Ammon's horn (tissue), 1 donor: ENCODE data around the gene PAX7.
"Not testable (repeated sequence)": the region's sequence is repeated elsewhere in the genome, so short reads cannot be mapped to it uniquely, and the experiment has no call there.

ENCODE experiments used
- DNase-seq: peaks from one replicate; pipeline ENCODE4 v3.0.0-alpha.2; 2016; ENCODE audit warnings: low spot score

The PAX7 gene

DNA sequence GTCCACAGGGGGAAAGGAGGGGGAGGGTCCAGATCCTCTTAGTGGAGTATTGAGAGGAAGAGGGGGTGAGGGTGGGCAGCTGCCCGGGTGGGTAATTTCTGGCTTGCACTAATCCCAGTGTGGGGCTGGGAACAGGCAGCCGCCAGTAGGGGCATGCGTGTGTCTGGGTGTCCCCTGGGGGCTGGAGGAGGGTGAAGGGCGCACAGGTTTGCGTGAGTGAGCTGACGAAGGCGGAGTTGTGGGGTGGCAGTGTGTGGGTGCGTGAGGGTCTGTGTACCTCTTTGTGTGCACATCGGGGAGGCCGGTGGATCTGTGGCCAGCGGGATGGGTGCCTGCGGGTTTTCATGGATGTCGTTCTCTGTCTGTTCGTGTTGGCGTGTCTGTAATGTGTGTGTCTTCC lies 97.3 kb downstream of the PAX7 start:
- DNase-seq: no peak

DNA sequence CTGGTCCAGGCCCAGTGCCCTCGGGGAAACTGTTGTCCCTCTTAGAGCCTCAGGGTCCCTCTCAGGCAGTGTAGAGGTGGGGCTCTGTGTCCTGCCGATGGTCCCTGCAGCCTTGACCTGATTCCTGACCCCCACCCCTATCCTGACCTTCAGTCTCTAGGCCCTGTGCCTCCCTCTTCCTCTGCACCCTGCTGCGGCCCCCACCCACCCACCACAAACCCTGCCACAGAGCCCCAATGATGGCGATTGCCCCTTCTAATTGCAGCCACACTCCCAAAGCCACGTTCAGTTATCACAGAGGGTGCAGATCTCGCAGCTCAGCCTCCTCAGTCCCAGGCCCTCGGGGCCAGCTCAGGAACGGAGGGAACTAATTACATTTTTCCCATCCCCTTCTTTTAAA lies 99.7 kb downstream of the PAX7 start:
- no peak for DNase-seq

DNA sequence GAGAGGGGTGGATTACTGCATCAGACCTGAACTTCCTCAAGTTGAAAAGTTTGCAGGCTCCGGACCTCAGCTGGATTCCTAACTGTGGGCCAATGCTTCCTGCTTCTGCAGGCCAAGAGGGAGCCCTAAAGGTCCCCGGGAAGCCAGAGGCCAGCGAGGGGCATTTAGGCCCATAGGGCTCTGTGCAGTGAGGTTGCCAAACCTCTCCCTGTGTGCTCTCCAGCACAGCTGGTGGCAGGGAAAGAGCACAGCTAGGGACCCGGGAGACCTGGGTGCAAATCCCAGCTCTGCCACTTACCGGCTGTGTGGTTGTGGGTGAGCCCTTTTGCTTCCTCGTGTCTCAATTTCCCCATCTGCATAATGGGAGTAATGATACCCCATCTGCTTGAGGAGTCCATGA lies 100.5 kb downstream of the PAX7 start:
- DNase-seq: no peak

DNA sequence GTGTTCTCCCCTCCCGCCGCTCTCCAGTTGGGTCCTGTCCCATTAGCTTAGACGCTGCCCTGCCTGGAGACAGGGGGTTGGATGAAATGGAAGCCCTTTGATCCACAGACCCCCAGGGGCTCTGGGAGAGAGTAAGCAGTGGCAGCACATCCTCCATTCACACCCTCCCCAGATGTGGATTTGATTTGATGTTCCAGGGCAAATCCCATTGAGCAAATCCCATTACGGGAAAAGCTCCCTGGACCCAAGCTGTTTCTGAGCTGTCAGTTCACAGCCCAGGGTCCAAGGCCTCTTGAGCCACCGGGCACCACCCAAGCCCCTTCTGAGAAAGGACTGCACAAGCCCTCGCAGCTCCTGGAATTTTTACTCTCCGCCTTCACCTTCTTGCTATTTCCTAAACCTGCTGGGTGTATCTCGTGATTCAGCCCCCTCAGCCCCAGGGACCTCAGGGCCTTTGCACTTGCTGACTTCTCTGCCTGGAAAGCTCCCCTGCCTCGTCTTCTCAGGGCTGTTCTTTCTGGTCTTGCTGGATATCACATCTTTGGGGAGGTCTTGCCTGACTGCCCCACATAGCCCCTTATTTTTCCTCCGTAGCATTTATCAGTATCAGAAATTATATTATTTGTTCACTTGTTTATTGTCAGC lies 101.1 kb downstream of the PAX7 start:
- no peak for DNase-seq

DNA sequence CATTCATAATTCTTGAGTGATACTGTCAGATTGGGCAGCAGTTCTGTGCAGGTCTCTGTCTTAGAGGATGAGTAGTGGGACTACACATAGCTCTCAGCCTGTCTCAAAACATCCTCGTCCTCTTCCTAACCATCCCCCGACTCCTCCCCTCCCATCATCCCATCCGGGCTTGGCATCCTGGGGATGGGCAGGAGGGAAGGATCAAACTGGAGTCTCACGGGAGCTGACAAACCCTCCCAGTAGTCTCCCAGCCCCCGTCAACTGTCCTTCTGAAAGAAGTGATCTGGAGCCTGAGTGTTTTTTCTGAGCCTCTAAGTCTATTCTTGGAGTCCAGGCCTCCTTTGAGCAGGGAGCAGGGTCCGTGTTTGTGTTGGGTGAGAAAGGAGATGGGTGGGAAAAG lies 102.0 kb downstream of the PAX7 start:
- DNase-seq: no peak

DNA sequence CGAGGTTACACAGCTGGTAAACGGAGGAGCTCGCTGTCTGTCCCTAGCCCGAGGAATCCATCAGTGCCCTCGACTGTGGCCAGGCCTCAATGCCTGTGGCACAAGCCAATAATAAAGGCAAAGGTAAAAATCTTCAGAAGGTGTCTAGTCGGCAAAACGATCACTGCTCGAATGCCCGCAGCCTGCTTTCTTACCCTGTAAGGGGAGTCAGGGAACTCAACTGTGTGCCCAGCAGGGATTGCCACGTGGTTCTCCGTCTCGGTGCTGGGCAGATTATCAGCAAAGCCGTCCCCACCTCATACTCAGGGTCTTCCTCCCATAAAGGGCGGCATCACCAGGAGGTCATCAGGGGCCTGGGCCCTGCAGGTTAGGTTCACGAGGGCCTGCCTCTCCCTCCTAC lies 103.4 kb downstream of the PAX7 start:
- DNase-seq: no peak

DNA sequence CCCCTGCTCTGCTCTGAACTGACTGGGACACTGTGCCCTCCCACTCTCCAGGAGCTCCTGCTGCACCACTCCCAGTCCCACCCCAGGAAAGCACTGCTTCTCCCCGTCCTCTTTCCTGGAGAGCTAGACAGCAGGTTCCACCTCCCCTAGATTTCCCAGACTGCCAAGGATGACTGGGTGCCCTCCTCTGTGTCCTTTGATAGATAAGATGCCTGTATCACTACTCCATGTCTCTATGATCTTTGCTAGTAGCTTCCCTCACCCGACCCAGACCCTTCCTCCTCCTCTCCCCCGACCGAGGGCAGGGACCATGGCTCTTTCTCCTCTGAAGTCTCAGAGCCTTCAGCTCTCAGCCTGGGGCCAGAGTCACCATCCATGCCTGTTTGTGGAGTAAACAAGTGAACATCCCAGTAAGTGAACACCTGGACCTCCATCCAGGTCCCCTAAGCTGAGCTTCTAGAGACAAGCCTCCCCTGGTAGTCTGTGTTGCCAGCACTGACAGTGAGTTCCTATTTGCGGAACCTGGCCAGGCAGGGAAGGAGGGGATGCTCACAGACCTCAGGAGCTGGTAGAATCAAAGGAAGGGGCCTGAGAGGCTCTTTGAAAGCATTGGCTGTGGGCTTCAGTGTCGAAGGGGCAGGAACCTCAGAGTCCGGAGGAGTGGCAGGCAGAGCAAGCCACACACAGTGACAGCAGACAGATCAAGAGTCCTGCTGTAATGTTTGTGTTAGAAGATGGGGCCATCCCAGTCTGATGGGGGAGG lies 104.0 kb downstream of the PAX7 start:
- no peak for DNase-seq

DNA sequence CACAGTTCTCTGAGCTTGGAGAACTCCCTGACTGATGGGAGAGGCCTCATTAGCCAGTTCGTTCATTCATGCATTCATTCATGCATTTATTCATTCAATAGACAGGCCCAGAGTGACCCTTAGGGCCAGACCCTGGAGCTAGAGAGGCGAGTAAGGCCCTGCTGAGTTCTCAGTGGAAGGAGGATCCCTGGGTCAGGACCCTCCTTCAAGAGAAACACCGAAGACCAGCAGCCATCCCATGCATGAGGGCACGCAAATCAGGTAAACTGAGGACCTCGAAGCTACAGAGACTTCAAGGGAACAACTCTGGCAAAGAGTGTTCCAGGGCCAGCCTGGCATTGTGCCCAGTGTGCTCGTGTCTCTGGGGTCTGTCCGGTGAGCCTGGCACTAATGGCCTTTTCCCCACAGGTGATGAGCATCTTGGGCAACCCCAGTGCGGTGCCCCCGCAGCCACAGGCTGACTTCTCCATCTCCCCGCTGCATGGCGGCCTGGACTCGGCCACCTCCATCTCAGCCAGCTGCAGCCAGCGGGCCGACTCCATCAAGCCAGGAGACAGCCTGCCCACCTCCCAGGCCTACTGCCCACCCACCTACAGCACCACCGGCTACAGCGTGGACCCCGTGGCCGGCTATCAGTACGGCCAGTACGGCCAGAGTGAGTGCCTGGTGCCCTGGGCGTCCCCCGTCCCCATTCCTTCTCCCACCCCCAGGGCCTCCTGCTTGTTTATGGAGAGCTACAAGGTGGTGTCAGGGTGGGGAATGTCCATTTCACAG lies 104.8 kb downstream of the PAX7 start:
- no peak for DNase-seq

DNA sequence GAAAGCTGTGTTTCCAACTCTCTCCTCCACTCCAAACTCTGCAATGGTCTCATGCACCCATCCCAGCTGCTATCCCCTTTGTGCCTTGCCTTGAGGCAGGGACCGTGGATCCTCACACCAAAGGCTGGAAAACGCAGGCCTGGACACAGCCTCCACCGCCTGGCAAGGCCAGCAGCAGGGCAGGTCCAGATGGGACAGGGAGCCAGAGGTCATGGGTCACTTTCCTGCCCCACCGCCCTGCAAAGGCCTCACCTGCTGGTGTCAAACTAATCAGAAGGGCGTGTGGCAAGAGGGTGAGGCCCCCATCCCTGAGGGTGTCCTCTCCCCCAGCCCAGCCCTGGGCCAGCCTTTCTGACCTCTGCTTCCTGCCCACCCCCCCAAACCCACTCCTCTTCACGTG lies 106.3 kb downstream of the PAX7 start:
- DNase-seq: no peak

DNA sequence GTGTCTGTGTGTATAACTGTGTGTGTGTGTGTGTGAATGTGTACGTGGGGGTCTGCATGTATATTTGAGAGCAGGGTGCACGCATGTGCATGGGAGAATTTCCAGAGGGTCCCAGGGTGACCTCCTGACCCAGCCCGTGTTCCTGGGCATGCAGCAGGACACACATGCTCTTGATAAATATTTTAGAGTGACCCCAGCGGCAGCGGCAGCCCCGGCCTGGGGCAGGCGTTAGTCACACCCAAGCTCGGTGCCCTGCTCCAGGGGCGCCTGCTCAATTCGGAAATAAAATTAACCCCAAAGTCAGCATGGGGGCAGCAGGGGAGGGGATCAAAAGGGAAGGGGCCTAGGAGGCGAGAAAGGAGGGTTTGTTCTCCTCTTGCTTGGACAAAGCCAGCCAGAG lies 107.5 kb downstream of the PAX7 start:
- DNase-seq: no peak

DNA sequence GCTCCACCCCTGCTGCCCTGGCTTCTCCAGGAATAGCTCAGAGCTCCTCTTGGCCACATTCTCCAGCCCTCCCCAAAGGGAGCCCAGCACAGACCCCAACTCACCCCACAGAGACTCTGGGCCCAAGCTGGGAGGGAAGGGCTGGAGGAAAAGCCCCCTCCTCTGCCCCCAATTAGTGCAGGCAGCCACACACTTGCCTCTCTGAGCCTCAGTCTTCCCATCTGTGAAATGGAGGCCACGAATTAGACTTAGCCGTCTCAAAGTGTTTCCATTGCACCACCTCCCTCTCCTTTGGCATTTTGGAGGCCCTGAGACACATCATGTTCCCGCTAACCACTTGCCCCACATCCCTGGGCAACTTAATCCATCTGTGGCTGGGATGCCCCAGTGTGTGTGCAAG lies 108.0 kb downstream of the PAX7 start:
- DNase-seq: no peak

DNA sequence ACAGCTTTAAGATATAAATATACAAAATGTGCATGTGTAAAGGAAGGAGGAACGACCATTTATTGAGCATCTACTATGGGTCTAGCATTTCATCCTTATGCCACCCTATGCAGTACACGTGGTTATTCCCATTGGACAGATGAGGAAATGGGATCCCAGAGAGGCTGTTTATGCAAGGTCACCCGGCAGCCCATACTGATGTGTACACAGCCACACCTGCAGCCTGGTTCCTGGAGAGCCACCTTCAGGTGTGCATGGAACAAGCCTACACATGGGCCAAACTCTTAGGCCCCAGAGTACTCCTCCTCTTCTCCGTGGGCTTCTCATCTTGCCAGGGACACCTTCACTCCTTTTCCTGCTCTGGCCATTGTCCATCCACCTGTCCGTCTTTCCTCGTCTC lies 108.8 kb downstream of the PAX7 start:
- DNase-seq: no peak

DNA sequence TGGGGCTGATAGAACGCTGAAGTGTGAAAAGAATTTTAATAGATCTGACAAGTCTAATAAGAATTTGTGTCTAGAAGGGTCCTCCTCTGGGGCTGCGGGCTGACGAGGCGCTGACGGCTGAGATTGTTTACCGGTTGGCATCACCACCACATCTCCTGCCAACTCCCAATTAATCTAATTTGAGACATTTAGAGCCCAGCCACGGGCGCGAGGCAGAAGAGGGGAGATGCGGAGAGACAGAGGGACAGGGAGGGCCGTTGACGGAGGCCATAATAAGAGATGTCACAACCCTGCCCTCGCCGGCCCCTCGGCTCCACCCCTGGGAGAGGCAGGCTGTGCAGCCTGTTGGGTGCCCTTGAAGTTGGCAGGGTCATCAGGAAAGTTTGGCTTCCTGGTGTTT lies 109.3 kb downstream of the PAX7 start:
- DNase-seq: no peak

DNA sequence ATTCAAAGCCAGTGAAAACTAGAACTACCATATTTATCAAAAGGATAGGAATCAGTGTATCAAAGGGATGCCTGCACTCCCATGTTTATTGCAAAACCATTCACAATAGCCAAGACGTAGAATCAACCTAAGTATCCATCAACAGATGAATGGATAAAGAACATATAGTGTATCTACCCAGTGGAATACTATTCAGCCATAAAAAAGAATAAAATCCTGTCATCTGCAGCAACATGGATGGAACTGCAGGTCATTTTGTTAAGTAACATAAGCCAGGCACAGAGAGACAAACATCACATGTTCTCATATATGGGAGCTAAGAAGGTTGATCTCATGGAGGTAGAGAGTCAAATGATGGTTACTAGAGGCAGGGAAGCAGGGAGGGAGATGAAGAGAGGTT lies 110.0 kb downstream of the PAX7 start:
- no peak for DNase-seq

DNA sequence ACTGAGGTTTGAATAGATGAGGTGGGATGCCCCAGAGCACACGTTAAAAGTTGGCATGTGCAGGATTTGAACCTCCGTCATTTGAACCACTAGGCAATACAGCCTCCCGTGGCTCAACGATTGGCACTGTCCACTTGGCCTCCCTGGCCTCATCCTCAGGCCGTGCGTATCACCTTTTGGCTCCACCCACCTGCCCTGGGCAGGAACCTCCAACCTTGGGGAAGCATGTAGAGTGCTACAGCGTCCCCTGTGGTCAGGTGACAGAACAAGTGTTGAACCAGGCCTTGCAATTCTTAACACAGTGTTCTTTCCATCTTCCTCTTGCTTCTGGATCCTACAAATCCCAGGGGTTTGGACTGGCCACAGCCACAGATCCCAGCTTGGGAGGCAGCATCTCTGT lies 112.6 kb downstream of the PAX7 start:
- DNase-seq: no peak

DNA sequence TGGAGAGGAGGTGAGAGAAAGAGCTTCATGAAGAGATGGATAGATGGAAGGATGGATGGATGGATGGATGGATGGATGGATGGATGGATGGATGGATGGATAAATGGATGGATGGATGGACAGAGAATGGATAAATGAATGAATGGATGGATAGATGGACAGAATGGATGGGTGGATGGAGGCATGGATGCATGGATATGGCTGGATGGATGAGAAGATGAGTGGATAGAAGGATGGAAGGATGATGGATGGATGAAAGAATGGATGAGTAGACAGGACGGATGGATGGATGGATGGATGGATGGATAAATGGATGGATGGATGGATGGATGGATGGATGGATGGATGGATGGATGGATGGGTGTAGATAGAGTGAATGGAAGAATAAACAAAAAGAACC lies 113.7 kb downstream of the PAX7 start:
- DNase-seq: not testable (repeated sequence)

DNA sequence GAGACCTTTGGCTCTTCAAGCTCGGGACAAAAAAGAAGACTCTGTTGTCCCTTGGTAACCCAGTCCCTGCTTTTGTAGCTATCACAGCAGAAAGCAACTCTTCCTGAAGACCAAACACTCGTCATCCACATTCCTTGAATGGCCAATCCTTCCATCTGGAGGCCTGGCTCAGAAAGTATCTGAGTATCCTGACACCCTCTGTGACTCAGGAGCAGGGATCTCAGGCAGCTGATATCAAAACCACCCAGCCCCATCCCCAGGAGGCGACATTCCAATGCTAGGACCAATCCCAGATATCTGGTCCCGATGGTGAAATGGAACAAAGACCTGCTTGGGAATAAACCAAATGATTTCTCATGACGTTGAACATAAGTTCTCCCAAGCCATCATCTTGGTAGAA lies 116.3 kb downstream of the PAX7 start:
- no peak for DNase-seq

DNA sequence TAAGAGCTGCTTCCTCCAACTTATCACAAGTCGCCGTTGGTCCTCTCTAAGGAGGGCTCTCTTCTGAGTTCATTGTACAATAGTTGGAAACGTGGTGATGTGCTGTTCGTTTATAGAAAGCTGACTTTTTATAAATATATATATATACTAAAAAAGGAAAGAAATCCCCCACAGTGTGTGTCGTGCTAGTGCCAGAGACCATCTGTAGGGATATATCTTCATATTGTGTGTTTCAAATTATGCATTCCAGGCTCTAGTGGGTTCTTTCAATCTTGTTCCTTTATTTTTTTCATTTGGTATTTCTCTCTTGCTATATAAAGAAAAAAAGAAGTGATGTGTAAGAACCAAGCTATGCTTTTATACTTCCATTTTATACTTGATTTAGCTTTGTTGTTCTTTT lies 117.0 kb downstream of the PAX7 start:
- DNase-seq: no peak

DNA sequence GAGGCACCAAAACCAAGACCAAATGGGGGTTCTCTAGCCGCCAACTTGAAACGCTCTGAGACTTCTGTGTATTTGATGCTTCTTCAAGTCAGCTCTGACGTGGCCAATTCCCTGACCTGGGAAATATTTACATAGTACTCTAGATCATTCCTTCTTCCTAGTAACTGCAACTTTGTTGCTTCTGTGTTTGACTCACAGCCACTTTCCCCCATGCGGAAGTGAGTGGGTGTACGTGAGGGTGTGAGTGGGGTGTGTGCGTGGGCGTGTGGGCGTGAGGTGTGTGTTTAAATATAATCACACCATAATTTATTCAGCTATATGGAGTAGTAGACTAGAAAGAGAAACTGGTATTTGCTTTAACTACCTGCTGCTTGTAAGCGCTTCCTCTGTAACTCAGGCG lies 117.8 kb downstream of the PAX7 start:
- DNase-seq: no peak

DNA sequence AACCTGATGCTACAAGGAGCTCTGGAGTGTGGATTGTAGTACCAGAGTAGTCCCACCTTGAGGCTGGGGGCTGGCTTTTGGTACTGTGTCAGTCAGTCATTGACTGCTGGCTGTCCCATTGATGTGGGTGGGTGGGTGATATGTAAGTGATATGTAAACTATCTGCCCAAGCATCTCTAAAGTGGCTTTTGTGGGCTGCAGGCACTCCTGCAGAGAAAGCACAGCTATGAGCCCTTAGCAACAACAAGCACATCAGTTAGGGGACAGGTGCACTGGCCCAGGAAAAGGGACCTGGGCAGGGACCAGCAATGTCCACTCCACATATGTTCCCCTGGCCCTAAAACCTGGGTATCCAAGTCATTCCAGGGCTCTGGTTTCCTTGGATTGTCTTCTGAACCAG lies 118.9 kb downstream of the PAX7 start:
- DNase-seq: no peak

DNA sequence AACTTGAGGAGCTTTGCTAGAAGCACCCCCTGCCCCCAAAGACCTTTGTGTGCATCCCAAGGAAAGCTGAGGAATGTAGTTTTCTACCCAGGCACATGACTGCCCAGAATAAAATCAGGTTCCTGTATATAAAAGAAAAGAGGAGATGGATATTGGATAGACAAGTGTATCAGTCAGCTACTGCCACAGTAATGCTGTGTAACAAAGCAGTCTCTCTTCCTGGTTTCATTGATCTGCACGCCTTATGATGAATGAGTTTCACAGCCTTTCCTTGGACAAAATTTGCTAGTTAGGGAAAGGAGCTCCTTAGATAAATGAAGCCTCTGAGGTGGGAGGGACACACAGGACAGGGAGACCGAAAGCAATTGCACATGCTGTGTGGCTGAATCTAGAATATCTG lies 120.0 kb downstream of the PAX7 start:
- DNase-seq: no peak

DNA sequence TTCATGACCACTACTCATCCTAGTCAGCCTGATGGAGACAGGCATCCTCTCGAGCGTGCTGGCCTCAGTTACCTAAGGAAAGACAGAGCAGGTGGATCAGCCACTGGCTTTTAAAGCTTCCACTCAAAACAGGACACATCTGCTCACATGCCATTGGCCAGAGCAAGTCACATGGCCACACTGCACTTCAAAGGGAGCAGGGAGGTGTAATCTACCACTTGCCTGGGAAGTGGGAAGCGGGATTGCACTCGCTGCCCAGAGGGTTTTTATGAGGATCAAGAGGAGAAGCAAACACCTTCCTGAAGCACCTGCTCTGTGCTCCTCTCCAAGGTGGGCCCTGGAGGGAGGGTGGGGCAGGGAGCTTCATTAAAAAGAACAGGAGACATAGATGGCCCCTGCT lies 120.8 kb downstream of the PAX7 start:
- DNase-seq: no peak

DNA sequence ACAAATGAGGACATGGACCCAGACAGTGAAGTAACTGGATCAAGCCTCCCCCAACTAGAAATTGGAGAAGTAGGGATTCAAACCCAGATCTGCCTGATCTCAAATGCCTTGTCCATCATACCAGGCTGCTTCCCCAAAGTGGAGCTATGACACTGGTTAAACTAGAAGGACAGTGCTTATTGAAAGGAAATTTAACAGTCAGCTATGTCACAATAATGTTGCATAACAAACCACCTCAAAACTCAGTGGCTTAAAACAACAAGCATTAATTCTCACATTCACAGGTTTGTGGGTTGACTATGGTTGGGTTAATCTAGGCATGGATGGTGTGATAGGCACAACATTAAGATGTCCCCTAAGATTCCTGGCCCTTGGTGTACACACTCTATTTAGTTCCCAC lies 121.8 kb downstream of the PAX7 start:
- DNase-seq: no peak
